Measurements from ENCODE around the gene UNC79.

UNC79 gene

DNA sequence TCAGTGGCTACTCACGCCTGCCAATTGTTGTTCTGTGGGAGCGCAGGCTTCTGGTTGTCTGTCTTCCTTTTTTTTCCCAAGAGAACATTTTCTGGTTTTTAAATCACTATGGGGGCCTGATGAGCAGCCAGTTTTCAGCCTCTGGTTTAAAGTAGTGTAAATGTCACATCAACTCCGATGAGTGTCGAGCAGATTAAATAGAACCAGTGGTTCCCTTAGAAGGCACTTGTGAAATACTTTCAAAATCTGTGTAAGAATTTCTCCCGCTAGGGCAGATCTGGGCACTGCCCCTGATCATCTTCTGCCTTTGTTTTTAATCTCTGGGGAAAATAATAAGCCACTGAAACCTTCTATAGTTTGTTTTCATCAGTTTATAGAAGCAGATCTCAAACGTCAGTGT is 227.1 kb downstream of the UNC79 start:
- Histone ChIP-seq H3K36me3 (ENCODE audit: control insufficient read depth in 2 of 2, insufficient read depth in 1 of 2, low read length in 2 of 2) (no peaks in the 10 kb centered on the region), H3K9me3 (ENCODE audit: control insufficient read depth, insufficient read depth, low read depth, low read length) (no peaks in the 10 kb centered on the region), H3K27ac (ENCODE audit: extremely low read depth, low read depth, low read length) (no peak overlapping the region), H3K4me1 (ENCODE audit: control insufficient read depth, insufficient read depth, low read length) (no peaks in the 10 kb centered on the region), H3K4me3 (ENCODE audit: low read depth, low read length) (no peak overlapping the region)
- CTCF ChIA-PET, result interaction anchor here (2.0 kb wide), 1 partner anchor 13 kb away, joined by 12 read pairs; no protein-coding TSS in a partner anchor
- TF ChIP-seq ZNF610 (tag by site-specific recombination; IDR thresholded peaks at IDR 0.05; ENCODE audit: borderline replicate concordance), result no peak
- TF ChIP-seq ZFHX2 (tag by site-specific recombination; conservative IDR thresholded peaks at IDR 0.05), result no peak
- TF ChIP-seq BCL11A (tag by site-specific recombination; IDR thresholded peaks at IDR 0.05; ENCODE audit: low read depth), result no peak
- no peak for TF ChIP-seq MYNN (tag by site-specific recombination; IDR thresholded peaks at IDR 0.05; ENCODE audit: borderline replicate concordance)
- no peak for TF ChIP-seq ZNF692 (tag by site-specific recombination; IDR thresholded peaks at IDR 0.05)
- no peak for TF ChIP-seq ZNF174 (tag by site-specific recombination; IDR thresholded peaks at IDR 0.05)
- TF ChIP-seq ZNF114 (tag by site-specific recombination; IDR thresholded peaks at IDR 0.05), result no peak
- TF ChIP-seq, protein P1, sequence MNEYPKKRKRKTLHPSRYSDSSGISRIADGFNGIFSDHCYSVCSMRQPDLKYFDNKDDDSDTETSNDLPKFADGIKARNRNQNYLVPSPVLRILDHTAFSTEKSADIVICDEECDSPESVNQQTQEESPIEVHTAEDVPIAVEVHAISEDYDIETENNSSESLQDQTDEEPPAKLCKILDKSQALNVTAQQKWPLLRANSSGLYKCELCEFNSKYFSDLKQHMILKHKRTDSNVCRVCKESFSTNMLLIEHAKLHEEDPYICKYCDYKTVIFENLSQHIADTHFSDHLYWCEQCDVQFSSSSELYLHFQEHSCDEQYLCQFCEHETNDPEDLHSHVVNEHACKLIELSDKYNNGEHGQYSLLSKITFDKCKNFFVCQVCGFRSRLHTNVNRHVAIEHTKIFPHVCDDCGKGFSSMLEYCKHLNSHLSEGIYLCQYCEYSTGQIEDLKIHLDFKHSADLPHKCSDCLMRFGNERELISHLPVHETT (tag by site-specific recombination; IDR thresholded peaks at IDR 0.05), result no peak
- TF ChIP-seq ZNF585B (tag by site-specific recombination; IDR thresholded peaks at IDR 0.05), result no peak
- TF ChIP-seq ZBTB17 (tag by site-specific recombination; IDR thresholded peaks at IDR 0.05), result no peak
- no peak for TF ChIP-seq ZNF48 (tag by site-specific recombination; IDR thresholded peaks at IDR 0.05)
- TF ChIP-seq YY2 (tag by site-specific recombination; IDR thresholded peaks at IDR 0.05), result no peak
- TF ChIP-seq HOXC10 (CRISPR knock-in tag; IDR thresholded peaks at IDR 0.05), result no peak
- no peak for TF ChIP-seq ZBTB20 (tag by site-specific recombination; IDR thresholded peaks at IDR 0.05)
- no peak for TF ChIP-seq KLF1 (tag by site-specific recombination; IDR thresholded peaks at IDR 0.05)
- POLR2A ChIA-PET, result no interaction called here

- CTCF ChIA-PET, result no interaction called here
- POLR2A ChIA-PET, result no interaction called here
- no peaks in the 10 kb centered on the region for H3K36me3 ChIP-seq (ENCODE audit: control insufficient read depth in 2 of 2, insufficient read depth in 1 of 2, low read length in 2 of 2)
- H3K4me3 ChIP-seq (ENCODE audit: low read depth, low read length), result no peak overlapping the region
- H3K4me1 ChIP-seq (ENCODE audit: control insufficient read depth, insufficient read depth, low read length), result no peaks in the 10 kb centered on the region
- no peak overlapping the region for H3K27ac ChIP-seq (ENCODE audit: extremely low read depth, low read depth, low read length)
- peaks cover 2% of the 10 kb centered on the region for H3K9me3 ChIP-seq (ENCODE audit: control insufficient read depth, insufficient read depth, low read depth, low read length)
- no peak for TF ChIP-seq ZNF548 (tag by site-specific recombination; IDR thresholded peaks at IDR 0.05)
- TF ChIP-seq ZNF837 (tag by site-specific recombination; IDR thresholded peaks at IDR 0.05), result no peak
- no peak for TF ChIP-seq ZNF274 (IDR thresholded peaks at IDR 0.05; ENCODE audit: low read length)
- TF ChIP-seq ZNF274 (tag by site-specific recombination; IDR thresholded peaks at IDR 0.05; ENCODE audit: borderline replicate concordance), result no peak
- TF ChIP-seq ZNF580 (tag by site-specific recombination; IDR thresholded peaks at IDR 0.05), result no peak
- TF ChIP-seq GLIS1 (tag by site-specific recombination; IDR thresholded peaks at IDR 0.05), result no peak
- no peak for TF ChIP-seq ZNF830 (tag by site-specific recombination; IDR thresholded peaks at IDR 0.05; ENCODE audit: low read depth)
- no peak for TF ChIP-seq ZNF768 (tag by site-specific recombination; IDR thresholded peaks at IDR 0.05)
- TF ChIP-seq ZFHX2 (tag by site-specific recombination; conservative IDR thresholded peaks at IDR 0.05), result no peak
- TF ChIP-seq, protein P2, sequence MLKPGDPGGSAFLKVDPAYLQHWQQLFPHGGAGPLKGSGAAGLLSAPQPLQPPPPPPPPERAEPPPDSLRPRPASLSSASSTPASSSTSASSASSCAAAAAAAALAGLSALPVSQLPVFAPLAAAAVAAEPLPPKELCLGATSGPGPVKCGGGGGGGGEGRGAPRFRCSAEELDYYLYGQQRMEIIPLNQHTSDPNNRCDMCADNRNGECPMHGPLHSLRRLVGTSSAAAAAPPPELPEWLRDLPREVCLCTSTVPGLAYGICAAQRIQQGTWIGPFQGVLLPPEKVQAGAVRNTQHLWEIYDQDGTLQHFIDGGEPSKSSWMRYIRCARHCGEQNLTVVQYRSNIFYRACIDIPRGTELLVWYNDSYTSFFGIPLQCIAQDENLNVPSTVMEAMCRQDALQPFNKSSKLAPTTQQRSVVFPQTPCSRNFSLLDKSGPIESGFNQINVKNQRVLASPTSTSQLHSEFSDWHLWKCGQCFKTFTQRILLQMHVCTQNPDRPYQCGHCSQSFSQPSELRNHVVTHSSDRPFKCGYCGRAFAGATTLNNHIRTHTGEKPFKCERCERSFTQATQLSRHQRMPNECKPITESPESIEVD (tag by site-specific recombination; IDR thresholded peaks at IDR 0.05), result no peak
- no peak for TF ChIP-seq ZNF596 (tag by site-specific recombination; IDR thresholded peaks at IDR 0.05)
- no peak for TF ChIP-seq ZNF133 (tag by site-specific recombination; IDR thresholded peaks at IDR 0.05)
Observed at GRCh38 chr14:93663317-93663716, 232.6 kb downstream of the UNC79 start.

Measured in HEK293 (cell line).